Stimulated activated CD4-positive, alpha-beta T cell treated with anti-CD3 and anti-CD28 coated beads, Interleukin-15, amount 100 ng/mL, for 48 hours (primary cell): ENCODE results near the gene PLXNB2.

Experiments used
- DNase-seq, 2 donors: peaks; one replicate each; pipeline ENCODE4 v3.0.0-alpha.2; 2020; ENCODE audit warnings: low read depth in 2 of 2

Gene PLXNB2

GRCh38 chr22:50298937-50299784 lies 8.3 kb downstream of the PLXNB2 start:
- DNase-seq, result no peak

GRCh38 chr22:50298266-50298637 lies 9.2 kb downstream of the PLXNB2 start:
- no peak for DNase-seq

GRCh38 chr22:50297510-50298265 lies 9.8 kb downstream of the PLXNB2 start:
- no peak for DNase-seq

GRCh38 chr22:50296658-50297490 lies 10.6 kb downstream of the PLXNB2 start:
- no peak for DNase-seq

- DNase-seq, result no peak
Measured at GRCh38 chr22:50294319-50294656, 13.2 kb downstream of the PLXNB2 start.

GRCh38 chr22:50293441-50294318 lies 13.8 kb downstream of the PLXNB2 start:
- no peak for DNase-seq

GRCh38 chr22:50292643-50293440 lies 14.6 kb downstream of the PLXNB2 start:
- no peak for DNase-seq

- DNase-seq, result no peak
Measured at GRCh38 chr22:50289942-50290630, 17.4 kb downstream of the PLXNB2 start.

GRCh38 chr22:50289151-50289941 lies 18.1 kb downstream of the PLXNB2 start:
- no peak for DNase-seq

- DNase-seq, result no peak
Measured at GRCh38 chr22:50287731-50288130, 19.7 kb downstream of the PLXNB2 start.

GRCh38 chr22:50286701-50287318 lies 20.6 kb downstream of the PLXNB2 start:
- DNase-seq, result no peak

GRCh38 chr22:50286275-50286674 lies 21.2 kb downstream of the PLXNB2 start:
- no peak for DNase-seq

GRCh38 chr22:50285568-50286229 lies 21.7 kb downstream of the PLXNB2 start:
- no peak for DNase-seq

- no peak for DNase-seq
Measured at GRCh38 chr22:50284479-50284878, 23.0 kb downstream of the PLXNB2 start.

- DNase-seq, result no peak
Measured at GRCh38 chr22:50283821-50284220, 23.6 kb downstream of the PLXNB2 start.

GRCh38 chr22:50282361-50283155 lies 24.9 kb downstream of the PLXNB2 start:
- no peak for DNase-seq

- no peak for DNase-seq
Measured at GRCh38 chr22:50281957-50282356, 25.5 kb downstream of the PLXNB2 start.
